DOHH2 (cell line): ENCODE results near the gene ANP32A.

Experiments used
- EZH2phosphoT487 ChIP-seq: fragments of 200-600 bp; sonication (generic); IDR thresholded peaks from 2 replicates; pipeline ENCODE4 v1.6.1; 2017; ENCODE audit warnings: borderline replicate concordance, mild to moderate bottlenecking, antibody characterized with exemption, low read length, moderate library complexity, mixed read lengths
- TF ChIP-seq, protein P1 (sequence below): fragments of 200-600 bp; sonication (generic); IDR thresholded peaks from one replicate; pipeline ENCODE4 v1.5.1; 2014; ENCODE audit warnings: antibody characterized with exemption, mild to moderate bottlenecking, low read depth, low read length; ENCODE audit not compliant: poor library complexity, severe bottlenecking

DNA sequence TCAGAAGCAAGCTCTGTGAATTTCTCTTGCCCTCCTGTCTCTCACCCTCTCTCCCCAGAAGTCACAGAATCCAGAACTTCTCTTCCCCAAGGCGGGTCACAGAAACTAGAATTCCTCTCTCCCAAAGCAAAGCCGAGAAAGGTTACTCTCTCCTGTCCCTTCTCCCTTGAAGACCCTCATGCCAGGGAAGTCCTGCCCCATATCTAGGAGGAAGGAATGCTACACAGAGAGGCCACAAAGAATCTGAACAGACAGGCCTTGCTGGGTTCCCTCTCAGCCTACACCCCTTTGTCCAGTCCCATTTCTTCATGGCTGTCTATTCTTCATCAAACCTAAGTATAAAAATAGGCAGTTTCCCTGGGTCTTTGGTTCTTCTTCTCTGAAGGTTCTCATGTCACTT lies 29.8 kb downstream of the ANP32A start:
- TF ChIP-seq, protein P1, sequence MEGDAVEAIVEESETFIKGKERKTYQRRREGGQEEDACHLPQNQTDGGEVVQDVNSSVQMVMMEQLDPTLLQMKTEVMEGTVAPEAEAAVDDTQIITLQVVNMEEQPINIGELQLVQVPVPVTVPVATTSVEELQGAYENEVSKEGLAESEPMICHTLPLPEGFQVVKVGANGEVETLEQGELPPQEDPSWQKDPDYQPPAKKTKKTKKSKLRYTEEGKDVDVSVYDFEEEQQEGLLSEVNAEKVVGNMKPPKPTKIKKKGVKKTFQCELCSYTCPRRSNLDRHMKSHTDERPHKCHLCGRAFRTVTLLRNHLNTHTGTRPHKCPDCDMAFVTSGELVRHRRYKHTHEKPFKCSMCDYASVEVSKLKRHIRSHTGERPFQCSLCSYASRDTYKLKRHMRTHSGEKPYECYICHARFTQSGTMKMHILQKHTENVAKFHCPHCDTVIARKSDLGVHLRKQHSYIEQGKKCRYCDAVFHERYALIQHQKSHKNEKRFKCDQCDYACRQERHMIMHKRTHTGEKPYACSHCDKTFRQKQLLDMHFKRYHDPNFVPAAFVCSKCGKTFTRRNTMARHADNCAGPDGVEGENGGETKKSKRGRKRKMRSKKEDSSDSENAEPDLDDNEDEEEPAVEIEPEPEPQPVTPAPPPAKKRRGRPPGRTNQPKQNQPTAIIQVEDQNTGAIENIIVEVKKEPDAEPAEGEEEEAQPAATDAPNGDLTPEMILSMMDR = no peak
- no peak for TF ChIP-seq EZH2phosphoT487
